ENCODE data around the gene PREB.

Gene PREB

GRCh38 chr2:27127883-27128667 lies 6.4 kb downstream of the PREB start:
- no peak for DNase-seq (ENCODE audit: extremely low read depth, insufficient read length)
- Histone ChIP-seq H3K36me3 (ENCODE audit: control insufficient read depth, insufficient read depth, low read length) (peaks cover 28% of the 10 kb centered on the region), H3K27me3 (replicated peaks; ENCODE audit: control insufficient read depth, insufficient read depth, low read length) (no peaks in the 10 kb centered on the region; the same call in 1 of the 2 replicates), H3K4me3 (replicated peaks; ENCODE audit: low read depth, low read length) (no peak overlapping the region)
- no peak for TF ChIP-seq CTCF (IDR thresholded peaks at IDR 0.05; ENCODE audit: insufficient read depth, low read length, poor library complexity, severe bottlenecking)

- Histone ChIP-seq H3K4me3 (replicated peaks; ENCODE audit: low read depth, low read length) (no peak overlapping the region), H3K36me3 (ENCODE audit: control insufficient read depth, insufficient read depth, low read length) (peaks cover 12% of the 10 kb centered on the region), H3K27me3 (replicated peaks; ENCODE audit: control insufficient read depth, insufficient read depth, low read length) (no peaks in the 10 kb centered on the region; the same call in 1 of the 2 replicates)
- no peak for DNase-seq (ENCODE audit: extremely low read depth, insufficient read length)
- TF ChIP-seq CTCF (IDR thresholded peaks at IDR 0.05; ENCODE audit: insufficient read depth, low read length, poor library complexity, severe bottlenecking) = no peak
Measured at GRCh38 chr2:27126252-27126710, 8.2 kb downstream of the PREB start.

GRCh38 chr2:27125104-27125503 lies 9.3 kb downstream of the PREB start:
- no peak for TF ChIP-seq CTCF (IDR thresholded peaks at IDR 0.05; ENCODE audit: insufficient read depth, low read length, poor library complexity, severe bottlenecking)
- no peak for DNase-seq (ENCODE audit: extremely low read depth, insufficient read length)
- H3K36me3 ChIP-seq (ENCODE audit: control insufficient read depth, insufficient read depth, low read length) = peaks cover 6% of the 10 kb centered on the region; the same call in 1 of the 2 replicates

GRCh38 chr2:27123302-27124150 lies 10.9 kb downstream of the PREB start, which contains the start of gene ABHD1:
Gene ABHD1, plus strand, starts transcription at chr2:27123815. Its CDS starts 134 bp downstream, at chr2:27123949.
- peak; percentile 59 for DNase-seq (ENCODE audit: extremely low read depth, insufficient read length)
- Histone ChIP-seq H3K4me3 (replicated peaks; ENCODE audit: low read depth, low read length) (peak within 1 kb of the TSS; percentile 72), H3K27me3 (replicated peaks; ENCODE audit: control insufficient read depth, insufficient read depth, low read length) (peaks cover 3% of the 10 kb centered on the region), H3K36me3 (ENCODE audit: control insufficient read depth, insufficient read depth, low read length) (no peaks in the 10 kb centered on the region)
- TF ChIP-seq CTCF (IDR thresholded peaks at IDR 0.05; ENCODE audit: insufficient read depth, low read length, poor library complexity, severe bottlenecking) = peak; percentile 1

More at GRCh38 chr2:27125104-27125503, 9.3 kb downstream of the PREB start:
- H3K4me3 ChIP-seq (replicated peaks; ENCODE audit: low read depth, low read length) = no peak overlapping the region
- no peaks in the 10 kb centered on the region; the same call in none of the 2 replicates for H3K27me3 ChIP-seq (replicated peaks; ENCODE audit: control insufficient read depth, insufficient read depth, low read length)

GRCh38 chr2:27122791-27123190 lies 11.6 kb downstream of the PREB start:
- Histone ChIP-seq H3K27me3 (replicated peaks; ENCODE audit: control insufficient read depth, insufficient read depth, low read length) (peaks cover 4% of the 10 kb centered on the region), H3K4me3 (replicated peaks; ENCODE audit: low read depth, low read length) (no peak overlapping the region), H3K36me3 (ENCODE audit: control insufficient read depth, insufficient read depth, low read length) (no peaks in the 10 kb centered on the region)
- no peak for DNase-seq (ENCODE audit: extremely low read depth, insufficient read length)
- TF ChIP-seq CTCF (IDR thresholded peaks at IDR 0.05; ENCODE audit: insufficient read depth, low read length, poor library complexity, severe bottlenecking) = no peak
